Stomach (tissue), 4 donors: ENCODE data around the gene GNAT2.

Experiments used
- EP300 ChIP-seq: sonication (generic); formaldehyde crosslinking; IDR thresholded peaks from one replicate; pipeline ENCODE4 v1.6.1; 2017; ENCODE audit warnings: antibody characterized with exemption
- POLR2A ChIP-seq, 4 donors: fragments of 450-650 bp; IDR thresholded peaks; one replicate each; pipeline ENCODE4 v1.6.1; 2016; ENCODE audit warnings: antibody characterized with exemption in 4 of 4, control low read depth in 2 of 4, mild to moderate bottlenecking in 1 of 4, moderate library complexity in 1 of 4
- POLR2AphosphoS5 ChIP-seq, 3 donors: sonication (generic); formaldehyde crosslinking; IDR thresholded peaks; one replicate each; pipeline ENCODE4 v1.6.1; 2016; ENCODE audit warnings: antibody characterized with exemption in 3 of 3
- TF ChIP-seq, protein P1 (sequence below), 7 experiments: fragments of 450-650 bp in 4 of 7; fragments of 200-600 bp in 3 of 7; sonication (generic) in 3 of 7; IDR thresholded peaks; one replicate each; pipeline ENCODE4 v1.5.1; 2016 to 2019; ENCODE audit warnings: antibody characterized with exemption in 7 of 7, control low read depth in 2 of 7, mild to moderate bottlenecking in 1 of 7

DNA sequence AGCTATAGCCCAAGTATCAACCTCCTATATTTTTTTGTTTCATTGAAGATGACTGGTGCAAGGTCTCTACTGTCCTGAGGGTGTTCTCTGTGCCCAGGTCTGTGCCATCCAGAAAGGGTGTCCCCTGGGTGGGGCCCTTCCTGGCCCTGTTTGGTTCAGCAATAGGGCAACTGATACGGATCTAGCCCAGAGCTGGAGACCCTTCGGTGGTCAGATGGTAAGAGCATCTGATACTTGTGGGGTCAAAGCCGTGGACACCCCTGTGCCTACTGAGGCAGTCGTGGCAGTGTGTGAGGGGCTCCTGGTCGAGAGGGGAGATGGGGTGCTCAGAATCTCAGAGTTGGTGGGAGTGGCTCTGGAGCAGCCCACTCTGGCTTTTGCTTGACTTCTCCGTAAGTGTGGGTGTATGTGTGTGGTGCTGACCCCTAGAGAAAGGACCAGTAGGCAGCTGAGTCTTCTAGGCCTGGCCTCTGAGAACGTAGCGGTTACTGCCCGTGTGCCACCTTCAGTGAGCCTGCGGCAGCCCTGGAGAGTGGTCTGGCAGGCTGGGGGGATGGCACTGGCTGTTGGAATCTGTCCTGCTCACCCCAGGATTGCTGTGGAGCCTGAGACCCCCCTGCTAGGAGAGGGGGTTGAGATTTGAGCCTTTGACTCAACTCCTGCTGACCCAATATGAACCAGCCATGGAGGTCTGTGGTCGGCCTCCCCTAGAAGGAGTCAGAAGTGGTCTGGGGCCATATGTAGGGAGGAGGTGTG lies 2.9 kb upstream of the GNAT2 start:
- TF ChIP-seq, protein P1, sequence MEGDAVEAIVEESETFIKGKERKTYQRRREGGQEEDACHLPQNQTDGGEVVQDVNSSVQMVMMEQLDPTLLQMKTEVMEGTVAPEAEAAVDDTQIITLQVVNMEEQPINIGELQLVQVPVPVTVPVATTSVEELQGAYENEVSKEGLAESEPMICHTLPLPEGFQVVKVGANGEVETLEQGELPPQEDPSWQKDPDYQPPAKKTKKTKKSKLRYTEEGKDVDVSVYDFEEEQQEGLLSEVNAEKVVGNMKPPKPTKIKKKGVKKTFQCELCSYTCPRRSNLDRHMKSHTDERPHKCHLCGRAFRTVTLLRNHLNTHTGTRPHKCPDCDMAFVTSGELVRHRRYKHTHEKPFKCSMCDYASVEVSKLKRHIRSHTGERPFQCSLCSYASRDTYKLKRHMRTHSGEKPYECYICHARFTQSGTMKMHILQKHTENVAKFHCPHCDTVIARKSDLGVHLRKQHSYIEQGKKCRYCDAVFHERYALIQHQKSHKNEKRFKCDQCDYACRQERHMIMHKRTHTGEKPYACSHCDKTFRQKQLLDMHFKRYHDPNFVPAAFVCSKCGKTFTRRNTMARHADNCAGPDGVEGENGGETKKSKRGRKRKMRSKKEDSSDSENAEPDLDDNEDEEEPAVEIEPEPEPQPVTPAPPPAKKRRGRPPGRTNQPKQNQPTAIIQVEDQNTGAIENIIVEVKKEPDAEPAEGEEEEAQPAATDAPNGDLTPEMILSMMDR (IDR thresholded peaks at IDR 0.05): no peak
- TF ChIP-seq POLR2AphosphoS5 (IDR thresholded peaks at IDR 0.05) (no peak), POLR2A (IDR thresholded peaks at IDR 0.05) (no peak), EP300 (no peak)
